ENCODE data around the gene SLC25A23.

SLC25A23 gene

GRCh38 chr19:6393983-6394412 lies 65.6 kb downstream of the SLC25A23 start:
- peak; percentile 89 for DNase-seq

- peak; percentile 96 for DNase-seq
Measured at GRCh38 chr19:6393074-6393982, 66.3 kb downstream of the SLC25A23 start, which contains the start of gene GTF2F1. Gene GTF2F1 (minus strand): TSS chr19:6393164. CDS start chr19:6392995, 169 bp downstream.

- no peak for DNase-seq
Measured at GRCh38 chr19:6392221-6393073, 67.1 kb downstream of the SLC25A23 start.

Measured in activated effector memory CD4-positive, alpha-beta T cell treated with anti-CD3 and anti-CD28 coated beads, Interleukin-2, amount 50 U/mL, for 16 hours (primary cell).